ENCODE measurements around the gene CNTNAP2. TPM values are rescaled to one million over a fixed set of nuclear protein-coding genes. Genes with fewer than 3 reads are reported as not detected.

CNTNAP2 gene
- total and polyA plus RNA-seq, 2 donors, result 5.1 to 10.3 TPM

- Histone ChIP-seq H3K27ac (ENCODE audit: low read depth in 1 of 2, low read length in 1 of 2) (no peak overlapping the region), H3K4me1 (ENCODE audit: control insufficient read depth in 2 of 2, insufficient read depth in 2 of 2, low read length in 2 of 2) (no peaks in the 10 kb centered on the region), H3K4me3 (ENCODE audit: low read length in 2 of 2) (no peak overlapping the region), H3K27me3 (ENCODE audit: control insufficient read depth in 2 of 2, insufficient read depth in 1 of 2, low read length in 1 of 2) (no peaks in the 10 kb centered on the region), H3K36me3 (ENCODE audit: control insufficient read depth in 2 of 2, insufficient read depth in 2 of 2, low read length in 1 of 2) (no peaks in the 10 kb centered on the region), H3K9me3 (ENCODE audit: control insufficient read depth in 2 of 2, insufficient read depth in 1 of 2, low read length in 1 of 2) (no peaks in the 10 kb centered on the region)
- no peak for DNase-seq (ENCODE audit: low read depth in 6 of 9, low spot score in 9 of 9)
- WGBS, result 87% methylated on average over 4 of the region's 4 CpGs
Measured at GRCh38 chr7:148159331-148159730, 2042.7 kb downstream of the CNTNAP2 start.

- WGBS, result 97% methylated on average over 4 of the region's 4 CpGs
Measured at GRCh38 chr7:148161776-148162175, 2045.2 kb downstream of the CNTNAP2 start.

GRCh38 chr7:148162808-148163207, 2046.2 kb downstream of the CNTNAP2 start:
- no peak for DNase-seq (ENCODE audit: low read depth in 6 of 9, low spot score in 9 of 9)
- H3K4me1 ChIP-seq (ENCODE audit: control insufficient read depth in 2 of 2, insufficient read depth in 2 of 2, low read length in 2 of 2), result no peaks in the 10 kb centered on the region

More at GRCh38 chr7:148161776-148162175, 2045.2 kb downstream of the CNTNAP2 start:
- Histone ChIP-seq H3K36me3 (ENCODE audit: control insufficient read depth in 2 of 2, insufficient read depth in 2 of 2, low read length in 1 of 2) (no peaks in the 10 kb centered on the region), H3K4me3 (ENCODE audit: low read length in 2 of 2) (no peak overlapping the region), H3K4me1 (ENCODE audit: control insufficient read depth in 2 of 2, insufficient read depth in 2 of 2, low read length in 2 of 2) (no peaks in the 10 kb centered on the region), H3K9me3 (ENCODE audit: control insufficient read depth in 2 of 2, insufficient read depth in 1 of 2, low read length in 1 of 2) (no peaks in the 10 kb centered on the region), H3K27me3 (ENCODE audit: control insufficient read depth in 2 of 2, insufficient read depth in 1 of 2, low read length in 1 of 2) (no peaks in the 10 kb centered on the region), H3K27ac (ENCODE audit: low read depth in 1 of 2, low read length in 1 of 2) (no peak overlapping the region)
- DNase-seq (ENCODE audit: low read depth in 6 of 9, low spot score in 9 of 9), result no peak

GRCh38 chr7:148163246-148163645, 2046.6 kb downstream of the CNTNAP2 start:
- 83% methylated on average over 1 of the region's 1 CpG for WGBS

More at GRCh38 chr7:148162808-148163207, 2046.2 kb downstream of the CNTNAP2 start:
- Histone ChIP-seq H3K4me3 (ENCODE audit: low read length in 2 of 2) (no peak overlapping the region), H3K9me3 (ENCODE audit: control insufficient read depth in 2 of 2, insufficient read depth in 1 of 2, low read length in 1 of 2) (no peaks in the 10 kb centered on the region), H3K27ac (ENCODE audit: low read depth in 1 of 2, low read length in 1 of 2) (no peak overlapping the region), H3K27me3 (ENCODE audit: control insufficient read depth in 2 of 2, insufficient read depth in 1 of 2, low read length in 1 of 2) (no peaks in the 10 kb centered on the region), H3K36me3 (ENCODE audit: control insufficient read depth in 2 of 2, insufficient read depth in 2 of 2, low read length in 1 of 2) (no peaks in the 10 kb centered on the region)
- 94% methylated on average over 4 of the region's 4 CpGs for WGBS

GRCh38 chr7:148172920-148173319, 2056.3 kb downstream of the CNTNAP2 start:
- Histone ChIP-seq H3K36me3 (ENCODE audit: control insufficient read depth in 2 of 2, insufficient read depth in 2 of 2, low read length in 1 of 2) (no peaks in the 10 kb centered on the region), H3K4me1 (ENCODE audit: control insufficient read depth in 2 of 2, insufficient read depth in 2 of 2, low read length in 2 of 2) (no peaks in the 10 kb centered on the region), H3K9me3 (ENCODE audit: control insufficient read depth in 2 of 2, insufficient read depth in 1 of 2, low read length in 1 of 2) (no peaks in the 10 kb centered on the region), H3K4me3 (ENCODE audit: low read length in 2 of 2) (no peak overlapping the region), H3K27ac (ENCODE audit: low read depth in 1 of 2, low read length in 1 of 2) (no peak overlapping the region), H3K27me3 (ENCODE audit: control insufficient read depth in 2 of 2, insufficient read depth in 1 of 2, low read length in 1 of 2) (no peaks in the 10 kb centered on the region)
- DNase-seq (ENCODE audit: low read depth in 6 of 9, low spot score in 9 of 9), result no peak
- WGBS, result 97% methylated on average over 1 of the region's 1 CpG

More at GRCh38 chr7:148163246-148163645, 2046.6 kb downstream of the CNTNAP2 start:
- Histone ChIP-seq H3K36me3 (ENCODE audit: control insufficient read depth in 2 of 2, insufficient read depth in 2 of 2, low read length in 1 of 2) (no peaks in the 10 kb centered on the region), H3K4me3 (ENCODE audit: low read length in 2 of 2) (no peak overlapping the region), H3K27me3 (ENCODE audit: control insufficient read depth in 2 of 2, insufficient read depth in 1 of 2, low read length in 1 of 2) (no peaks in the 10 kb centered on the region), H3K27ac (ENCODE audit: low read depth in 1 of 2, low read length in 1 of 2) (no peak overlapping the region), H3K9me3 (ENCODE audit: control insufficient read depth in 2 of 2, insufficient read depth in 1 of 2, low read length in 1 of 2) (no peaks in the 10 kb centered on the region), H3K4me1 (ENCODE audit: control insufficient read depth in 2 of 2, insufficient read depth in 2 of 2, low read length in 2 of 2) (no peaks in the 10 kb centered on the region)
- no peak for DNase-seq (ENCODE audit: low read depth in 6 of 9, low spot score in 9 of 9)

- 95% methylated on average over 3 of the region's 3 CpGs for WGBS
- H3K9me3 ChIP-seq (ENCODE audit: control insufficient read depth in 2 of 2, insufficient read depth in 1 of 2, low read length in 1 of 2), result no peaks in the 10 kb centered on the region
- no peaks in the 10 kb centered on the region for H3K4me1 ChIP-seq (ENCODE audit: control insufficient read depth in 2 of 2, insufficient read depth in 2 of 2, low read length in 2 of 2)
- no peak for DNase-seq (ENCODE audit: low read depth in 6 of 9, low spot score in 9 of 9)
- H3K4me3 ChIP-seq (ENCODE audit: low read length in 2 of 2), result no peak overlapping the region
- H3K36me3 ChIP-seq (ENCODE audit: control insufficient read depth in 2 of 2, insufficient read depth in 2 of 2, low read length in 1 of 2), result no peaks in the 10 kb centered on the region
- H3K27me3 ChIP-seq (ENCODE audit: control insufficient read depth in 2 of 2, insufficient read depth in 1 of 2, low read length in 1 of 2), result no peaks in the 10 kb centered on the region
- H3K27ac ChIP-seq (ENCODE audit: low read depth in 1 of 2, low read length in 1 of 2), result no peak overlapping the region
Measured at GRCh38 chr7:148173369-148173768, 2056.8 kb downstream of the CNTNAP2 start.

GRCh38 chr7:148174376-148174775, 2057.8 kb downstream of the CNTNAP2 start:
- H3K27me3 ChIP-seq (ENCODE audit: control insufficient read depth in 2 of 2, insufficient read depth in 1 of 2, low read length in 1 of 2), result no peaks in the 10 kb centered on the region
- H3K27ac ChIP-seq (ENCODE audit: low read depth in 1 of 2, low read length in 1 of 2), result no peak overlapping the region
- no peak overlapping the region for H3K4me3 ChIP-seq (ENCODE audit: low read length in 2 of 2)
- no peaks in the 10 kb centered on the region for H3K9me3 ChIP-seq (ENCODE audit: control insufficient read depth in 2 of 2, insufficient read depth in 1 of 2, low read length in 1 of 2)
- H3K4me1 ChIP-seq (ENCODE audit: control insufficient read depth in 2 of 2, insufficient read depth in 2 of 2, low read length in 2 of 2), result no peaks in the 10 kb centered on the region
- WGBS, result 84% methylated on average over 8 of the region's 8 CpGs
- no peak for DNase-seq (ENCODE audit: low read depth in 6 of 9, low spot score in 9 of 9)
- H3K36me3 ChIP-seq (ENCODE audit: control insufficient read depth in 2 of 2, insufficient read depth in 2 of 2, low read length in 1 of 2), result no peaks in the 10 kb centered on the region

- no peak overlapping the region for H3K4me3 ChIP-seq (ENCODE audit: low read length in 2 of 2)
- H3K4me1 ChIP-seq (ENCODE audit: control insufficient read depth in 2 of 2, insufficient read depth in 2 of 2, low read length in 2 of 2), result no peaks in the 10 kb centered on the region
- no peaks in the 10 kb centered on the region for H3K36me3 ChIP-seq (ENCODE audit: control insufficient read depth in 2 of 2, insufficient read depth in 2 of 2, low read length in 1 of 2)
- WGBS, result 97% methylated on average over 2 of the region's 2 CpGs
- no peaks in the 10 kb centered on the region for H3K9me3 ChIP-seq (ENCODE audit: control insufficient read depth in 2 of 2, insufficient read depth in 1 of 2, low read length in 1 of 2)
- no peak for DNase-seq (ENCODE audit: low read depth in 6 of 9, low spot score in 9 of 9)
- no peak overlapping the region for H3K27ac ChIP-seq (ENCODE audit: low read depth in 1 of 2, low read length in 1 of 2)
- no peaks in the 10 kb centered on the region for H3K27me3 ChIP-seq (ENCODE audit: control insufficient read depth in 2 of 2, insufficient read depth in 1 of 2, low read length in 1 of 2)
Measured at GRCh38 chr7:148175512-148175911, 2058.9 kb downstream of the CNTNAP2 start.

GRCh38 chr7:148177972-148178371, 2061.4 kb downstream of the CNTNAP2 start:
- H3K4me1 ChIP-seq (ENCODE audit: control insufficient read depth in 2 of 2, insufficient read depth in 2 of 2, low read length in 2 of 2), result no peaks in the 10 kb centered on the region
- DNase-seq (ENCODE audit: low read depth in 6 of 9, low spot score in 9 of 9), result no peak
- H3K36me3 ChIP-seq (ENCODE audit: control insufficient read depth in 2 of 2, insufficient read depth in 2 of 2, low read length in 1 of 2), result no peaks in the 10 kb centered on the region

GRCh38 chr7:148180075-148180474, 2063.5 kb downstream of the CNTNAP2 start:
- no peak overlapping the region for H3K27ac ChIP-seq (ENCODE audit: low read depth in 1 of 2, low read length in 1 of 2)
- no peaks in the 10 kb centered on the region for H3K27me3 ChIP-seq (ENCODE audit: control insufficient read depth in 2 of 2, insufficient read depth in 1 of 2, low read length in 1 of 2)
- DNase-seq (ENCODE audit: low read depth in 6 of 9, low spot score in 9 of 9), result no peak
- H3K4me1 ChIP-seq (ENCODE audit: control insufficient read depth in 2 of 2, insufficient read depth in 2 of 2, low read length in 2 of 2), result no peaks in the 10 kb centered on the region
- H3K4me3 ChIP-seq (ENCODE audit: low read length in 2 of 2), result no peak overlapping the region
- H3K9me3 ChIP-seq (ENCODE audit: control insufficient read depth in 2 of 2, insufficient read depth in 1 of 2, low read length in 1 of 2), result no peaks in the 10 kb centered on the region
- no peaks in the 10 kb centered on the region for H3K36me3 ChIP-seq (ENCODE audit: control insufficient read depth in 2 of 2, insufficient read depth in 2 of 2, low read length in 1 of 2)

More at GRCh38 chr7:148177972-148178371, 2061.4 kb downstream of the CNTNAP2 start:
- H3K27ac ChIP-seq (ENCODE audit: low read depth in 1 of 2, low read length in 1 of 2), result no peak overlapping the region
- no peaks in the 10 kb centered on the region for H3K27me3 ChIP-seq (ENCODE audit: control insufficient read depth in 2 of 2, insufficient read depth in 1 of 2, low read length in 1 of 2)
- no peaks in the 10 kb centered on the region for H3K9me3 ChIP-seq (ENCODE audit: control insufficient read depth in 2 of 2, insufficient read depth in 1 of 2, low read length in 1 of 2)
- H3K4me3 ChIP-seq (ENCODE audit: low read length in 2 of 2), result no peak overlapping the region
